Measurements from ENCODE around the gene KIAA1755.

Gene KIAA1755

GRCh38 chr20:38203981-38204357 is 56.6 kb downstream of the KIAA1755 start:
- DNase-seq (ENCODE audit: low spot score), result no peak

GRCh38 chr20:38203337-38203980 is 57.1 kb downstream of the KIAA1755 start:
- no peak for DNase-seq (ENCODE audit: low spot score)

GRCh38 chr20:38202982-38203293 is 57.6 kb downstream of the KIAA1755 start:
- no peak for DNase-seq (ENCODE audit: low spot score)

DNA sequence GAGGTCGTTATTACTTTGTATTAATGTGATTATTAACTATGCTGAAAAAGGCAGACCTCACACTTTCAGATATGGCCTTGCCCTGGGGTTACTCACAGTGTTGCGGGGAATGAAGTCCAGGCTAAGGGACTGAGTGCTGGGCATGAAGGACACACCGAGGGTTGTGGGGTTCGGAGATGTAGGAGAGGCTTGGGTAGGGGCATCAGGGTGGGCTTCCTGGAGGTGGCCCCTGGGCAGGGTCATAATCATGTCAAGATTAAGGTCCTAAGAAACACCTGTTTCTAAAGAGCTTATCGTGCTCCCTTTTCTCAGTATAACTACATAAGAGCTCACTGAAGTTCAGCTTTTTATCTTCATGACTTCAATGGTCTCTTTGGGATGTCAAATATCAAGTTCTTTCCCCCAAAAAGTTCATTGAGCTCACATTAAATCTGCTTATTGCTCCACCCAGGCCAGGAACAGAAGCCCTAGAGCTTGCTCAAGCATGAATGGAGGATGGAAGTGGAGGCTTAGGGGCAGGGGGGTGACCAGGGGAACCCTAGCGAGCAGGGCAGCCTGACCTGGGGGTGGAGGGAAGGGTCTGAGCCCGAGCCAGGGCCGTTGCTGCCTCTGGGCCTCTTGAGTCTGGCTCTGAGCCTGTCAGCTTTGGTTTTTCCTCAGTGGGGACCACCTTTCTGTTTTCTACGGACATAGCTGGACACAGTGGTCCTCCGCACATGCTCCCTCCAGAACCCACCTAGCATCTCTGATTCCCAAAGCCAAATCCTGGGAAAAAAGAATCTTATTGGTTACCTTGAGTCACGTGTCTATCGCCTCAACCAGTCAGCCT is 58.2 kb downstream of the KIAA1755 start:
- DNase-seq (ENCODE audit: low spot score), result no peak

GRCh38 chr20:38201356-38201755 is 59.2 kb downstream of the KIAA1755 start:
- peak; percentile 70 for DNase-seq (ENCODE audit: low spot score)

DNA sequence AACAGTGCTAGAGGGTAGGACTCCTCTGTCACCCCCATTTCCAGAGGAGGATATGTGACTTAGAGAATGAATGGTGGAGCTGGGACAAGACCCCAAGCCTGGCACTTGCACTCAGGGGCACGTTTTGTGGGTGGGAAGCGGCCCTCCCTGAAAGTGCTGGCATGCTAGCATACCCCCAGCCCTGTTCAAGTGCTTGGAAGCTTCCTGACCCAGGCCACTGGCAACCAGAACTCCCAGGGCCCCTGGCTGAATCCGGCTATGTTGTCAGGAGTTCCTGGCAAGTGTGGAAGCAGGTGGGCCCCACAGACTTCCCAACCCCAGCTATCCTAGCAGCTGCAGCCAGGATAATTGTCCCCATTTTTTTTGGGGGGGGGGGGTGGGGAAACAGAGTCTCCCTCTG is 59.9 kb downstream of the KIAA1755 start:
- DNase-seq (ENCODE audit: low spot score), result no peak

DNA sequence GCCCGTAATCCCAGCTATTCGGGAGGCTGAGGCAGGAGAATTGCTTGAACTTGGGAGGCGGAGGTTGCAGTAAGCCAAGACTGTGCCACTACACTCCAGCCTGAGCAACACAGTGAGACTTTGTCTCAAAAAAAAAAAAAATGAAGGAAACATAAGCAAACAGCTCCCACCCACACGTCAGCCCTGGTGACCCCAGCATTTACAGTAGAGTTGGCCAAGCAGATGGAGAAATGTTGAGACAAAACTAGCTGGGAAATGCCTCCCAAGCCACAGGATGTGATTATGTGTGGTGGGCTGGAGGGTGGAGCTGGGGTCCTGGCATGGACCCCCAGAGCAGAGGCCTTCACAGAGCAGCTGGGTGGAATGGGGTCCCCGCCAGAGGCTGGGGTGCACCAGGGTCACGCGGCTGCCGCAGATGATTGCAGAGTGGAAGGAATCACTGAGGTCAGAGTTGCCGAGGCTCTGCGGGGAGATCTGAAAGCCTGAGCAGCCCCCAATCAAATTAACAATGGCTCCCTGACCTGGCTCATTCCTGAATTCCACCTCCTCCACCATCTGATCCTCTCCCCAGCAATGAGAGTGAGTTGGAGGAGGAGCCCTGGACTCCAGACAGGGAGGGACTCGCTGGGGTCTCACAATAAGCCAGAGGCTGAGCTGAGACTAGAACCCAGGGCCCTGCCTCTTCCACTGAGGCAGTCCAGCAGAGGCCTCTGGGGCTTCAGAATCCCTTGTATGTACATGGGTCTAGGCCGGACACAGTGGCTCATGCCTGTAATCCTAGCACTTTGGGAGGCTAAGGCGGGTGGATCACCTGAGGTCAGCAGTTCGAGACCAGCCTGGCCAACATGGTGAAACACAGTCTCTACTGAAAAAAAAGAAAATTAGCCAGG is 60.8 kb downstream of the KIAA1755 start:
- DNase-seq (ENCODE audit: low spot score), result no peak

DNA sequence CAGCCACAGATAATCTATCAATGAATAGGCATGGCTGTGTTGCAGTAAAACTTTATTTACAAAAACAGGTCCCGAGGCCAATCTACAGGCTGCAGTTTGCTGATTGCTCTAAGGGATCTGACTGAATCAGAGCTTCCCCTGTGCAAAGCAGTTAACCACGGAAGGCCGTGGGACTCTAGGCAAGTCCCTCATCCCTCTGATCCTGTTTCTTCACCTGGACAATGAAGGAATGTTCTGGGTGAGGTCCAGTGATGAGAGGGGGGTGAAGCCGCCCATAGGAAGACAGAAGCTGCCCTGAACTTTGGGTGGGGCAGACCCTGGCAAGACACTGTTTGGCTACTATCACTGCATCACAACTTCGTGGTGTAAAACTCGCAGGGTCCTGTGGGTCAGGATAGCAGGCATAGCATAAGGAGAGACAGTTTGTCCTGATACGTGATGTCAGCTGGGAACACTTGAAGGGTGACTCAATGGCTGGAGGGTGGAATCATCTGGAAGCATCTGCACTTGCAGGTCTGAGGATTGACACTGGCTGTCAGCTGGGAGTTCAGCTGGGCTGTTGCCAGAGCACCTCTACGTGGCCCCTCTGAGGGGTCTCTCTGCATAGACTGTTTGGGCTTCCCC is 62.2 kb downstream of the KIAA1755 start:
- no peak for DNase-seq (ENCODE audit: low spot score)

DNA sequence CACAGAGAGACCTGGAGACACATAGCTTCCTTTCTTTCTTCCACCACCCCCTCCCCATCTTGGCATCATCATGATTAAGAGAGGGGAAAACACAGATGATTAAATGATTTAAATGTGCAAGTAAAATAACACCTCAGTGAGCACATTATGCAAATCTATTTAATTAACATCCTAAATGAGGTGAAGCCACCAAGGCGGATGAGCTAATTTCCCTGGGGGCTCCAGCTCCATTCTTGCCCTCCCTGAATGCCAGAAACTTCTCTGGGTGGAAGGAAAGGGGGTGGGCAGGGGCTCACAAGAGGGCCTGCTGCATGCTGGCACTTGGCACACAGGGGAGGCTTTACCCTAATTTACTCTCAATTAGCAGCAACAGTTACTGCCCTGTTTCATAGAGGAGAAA is 62.9 kb downstream of the KIAA1755 start:
- no peak for DNase-seq (ENCODE audit: low spot score)

GRCh38 chr20:38197217-38197616 is 63.3 kb downstream of the KIAA1755 start:
- no peak for DNase-seq (ENCODE audit: low spot score)

GRCh38 chr20:38196592-38196991 is 63.9 kb downstream of the KIAA1755 start:
- no peak for DNase-seq (ENCODE audit: low spot score)

- DNase-seq (ENCODE audit: low spot score), result no peak
Measured at GRCh38 chr20:38196076-38196475, 64.5 kb downstream of the KIAA1755 start.

GRCh38 chr20:38195521-38195920 is 65.0 kb downstream of the KIAA1755 start:
- no peak for DNase-seq (ENCODE audit: low spot score)

GRCh38 chr20:38194971-38195504 is 65.5 kb downstream of the KIAA1755 start:
- no peak for DNase-seq (ENCODE audit: low spot score)

GRCh38 chr20:38193586-38194105 is 66.9 kb downstream of the KIAA1755 start:
- DNase-seq (ENCODE audit: low spot score), result no peak

GRCh38 chr20:38192323-38192885 is 68.1 kb downstream of the KIAA1755 start:
- no peak for DNase-seq (ENCODE audit: low spot score)

DNA sequence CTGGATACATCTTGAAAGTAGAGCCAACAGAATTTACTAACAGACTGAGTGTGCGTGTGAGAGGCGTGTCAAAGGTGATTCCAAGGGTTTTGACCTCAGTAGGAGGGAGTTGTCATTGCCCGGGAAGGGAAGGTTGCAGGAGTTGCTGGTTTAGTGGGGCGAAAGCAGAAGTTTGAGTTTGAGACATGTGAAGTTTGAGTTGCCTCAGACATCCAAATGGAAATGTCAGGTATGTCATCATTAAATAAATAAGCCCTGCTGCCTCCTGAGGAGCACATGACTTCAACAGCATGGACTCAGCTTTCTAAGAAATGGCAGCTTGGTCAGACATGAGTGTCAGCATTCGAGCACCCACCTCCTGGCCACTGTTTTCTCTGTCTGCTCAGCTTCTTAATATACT is 68.9 kb downstream of the KIAA1755 start:
- no peak for DNase-seq (ENCODE audit: low spot score)

DNA sequence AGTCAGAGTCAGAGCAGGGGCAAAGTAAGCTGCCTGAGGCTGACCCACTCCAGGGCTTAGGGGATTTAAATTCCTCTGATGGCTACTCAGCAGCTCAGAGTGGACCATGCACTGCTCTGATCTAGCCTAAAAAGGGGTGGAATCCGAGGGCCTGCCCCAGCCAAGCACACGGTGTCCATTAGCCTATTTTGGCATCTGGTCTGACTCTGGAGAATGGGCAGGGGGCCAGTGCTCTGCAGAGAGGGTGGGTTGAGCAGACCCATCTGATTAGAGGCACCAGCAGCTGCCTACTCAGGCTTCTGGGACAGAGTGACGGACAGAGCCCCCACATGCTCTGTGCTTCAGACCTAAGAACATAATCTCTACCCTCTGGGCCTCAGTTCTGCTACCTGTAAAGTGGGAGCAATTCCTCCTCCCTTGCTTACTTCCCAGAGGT is 69.6 kb downstream of the KIAA1755 start:
- no peak for DNase-seq (ENCODE audit: low spot score)

- no peak for DNase-seq (ENCODE audit: low spot score)
Measured at GRCh38 chr20:38190166-38190565, 70.4 kb downstream of the KIAA1755 start.

GRCh38 chr20:38187517-38187916 is 73.0 kb downstream of the KIAA1755 start:
- DNase-seq (ENCODE audit: low spot score), result no peak

DNA sequence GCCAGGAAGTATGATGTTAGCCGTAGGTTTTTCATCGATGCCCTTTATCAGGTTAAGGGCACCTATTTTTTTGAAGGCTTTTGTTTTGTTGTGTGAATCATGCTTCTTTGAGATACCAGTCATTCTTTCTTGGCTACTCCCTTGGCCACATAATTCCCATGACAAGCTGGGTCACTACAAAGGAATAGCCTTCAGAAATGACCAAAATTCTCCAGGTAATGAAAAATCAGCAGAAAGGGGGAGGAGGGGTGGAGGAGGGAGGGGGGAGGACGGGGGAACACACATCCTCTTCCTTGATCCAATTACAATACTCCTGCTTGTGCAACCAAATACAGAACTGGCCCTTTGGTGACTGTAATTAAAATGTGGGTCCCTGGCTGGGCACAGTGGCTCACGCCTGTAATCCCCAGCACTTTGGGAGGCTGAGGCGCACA is 73.7 kb downstream of the KIAA1755 start:
- no peak for DNase-seq (ENCODE audit: low spot score)
